Activated CD8-positive, alpha-beta memory T cell treated with anti-CD3 and anti-CD28 coated beads, Interleukin-2, amount 50 U/mL, for 4 hours (primary cell): ENCODE data around the gene BNC2.

Experiments used
- DNase-seq: peaks from one replicate; pipeline ENCODE4 v3.0.0-alpha.2; 2020

Gene BNC2

DNA sequence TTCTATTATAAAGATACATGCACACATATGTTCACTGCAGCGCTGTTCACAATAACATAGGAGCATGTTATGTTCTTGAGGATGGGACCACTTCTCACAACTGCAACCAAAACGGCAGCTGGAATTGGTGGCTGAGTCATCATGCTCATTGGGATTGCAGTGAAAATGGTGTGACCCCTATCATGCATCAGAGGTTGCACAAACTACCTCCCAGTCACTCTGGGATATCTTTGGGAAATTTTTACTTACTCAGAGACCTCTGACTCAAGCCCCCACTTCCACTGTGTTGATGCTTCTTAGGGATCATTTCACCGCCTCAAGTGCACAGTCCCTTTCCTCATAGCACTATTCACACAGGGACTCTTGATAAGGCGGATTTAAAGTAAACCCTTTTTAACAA, 474.1 kb downstream of the BNC2 start:
- DNase-seq, result no peak

DNA sequence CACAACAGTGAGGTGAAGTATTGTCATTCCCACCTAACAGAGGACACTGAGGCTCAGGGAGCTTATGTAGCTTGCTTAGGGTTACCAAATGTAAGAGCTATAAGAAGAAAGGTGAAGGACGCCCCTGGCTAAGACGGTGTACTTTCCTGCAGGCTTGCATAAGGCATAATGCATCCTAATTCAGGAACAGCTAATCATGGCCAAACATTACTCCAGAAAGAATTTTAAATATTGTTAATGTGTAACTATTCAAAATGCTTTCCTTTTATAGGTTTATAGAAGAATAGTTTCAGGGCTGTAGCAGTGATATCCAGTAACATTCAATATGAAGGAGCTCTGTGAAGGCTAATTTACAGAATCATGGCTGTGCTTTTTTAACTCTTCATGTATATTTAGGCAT, 479.1 kb downstream of the BNC2 start:
- no peak for DNase-seq

DNA sequence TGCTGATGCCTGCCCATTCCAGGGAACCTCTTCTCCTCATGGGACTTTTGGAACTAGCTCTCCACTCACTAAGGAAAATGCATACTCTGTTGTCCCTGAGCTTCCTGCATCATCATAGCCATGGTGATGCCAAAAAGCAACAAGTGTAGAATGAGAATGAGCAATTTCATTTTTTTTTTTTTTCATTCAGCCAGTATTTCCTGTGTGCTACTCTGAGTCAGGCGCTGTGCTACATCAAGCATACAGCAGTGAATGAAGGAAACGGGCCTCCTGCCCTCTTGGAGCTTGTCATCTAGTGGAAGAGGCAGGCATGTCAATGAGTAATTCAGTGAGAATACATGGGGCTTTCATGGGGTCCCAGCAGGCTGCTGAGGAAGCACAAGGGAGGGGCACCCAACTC, 483.1 kb downstream of the BNC2 start:
- no peak for DNase-seq

DNA sequence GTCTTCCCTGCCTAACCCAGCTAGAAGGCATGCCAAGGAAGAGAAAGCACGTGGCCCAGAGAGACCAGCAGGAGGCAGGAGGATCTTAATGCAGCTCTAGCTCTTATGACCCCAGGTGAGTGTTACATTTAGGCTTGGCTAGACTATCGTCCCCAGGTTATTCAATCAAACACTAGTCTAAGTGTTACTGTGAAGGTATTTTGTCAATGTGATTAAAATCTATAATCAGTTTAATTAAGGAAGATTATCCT, 483.7 kb downstream of the BNC2 start:
- no peak for DNase-seq

DNA sequence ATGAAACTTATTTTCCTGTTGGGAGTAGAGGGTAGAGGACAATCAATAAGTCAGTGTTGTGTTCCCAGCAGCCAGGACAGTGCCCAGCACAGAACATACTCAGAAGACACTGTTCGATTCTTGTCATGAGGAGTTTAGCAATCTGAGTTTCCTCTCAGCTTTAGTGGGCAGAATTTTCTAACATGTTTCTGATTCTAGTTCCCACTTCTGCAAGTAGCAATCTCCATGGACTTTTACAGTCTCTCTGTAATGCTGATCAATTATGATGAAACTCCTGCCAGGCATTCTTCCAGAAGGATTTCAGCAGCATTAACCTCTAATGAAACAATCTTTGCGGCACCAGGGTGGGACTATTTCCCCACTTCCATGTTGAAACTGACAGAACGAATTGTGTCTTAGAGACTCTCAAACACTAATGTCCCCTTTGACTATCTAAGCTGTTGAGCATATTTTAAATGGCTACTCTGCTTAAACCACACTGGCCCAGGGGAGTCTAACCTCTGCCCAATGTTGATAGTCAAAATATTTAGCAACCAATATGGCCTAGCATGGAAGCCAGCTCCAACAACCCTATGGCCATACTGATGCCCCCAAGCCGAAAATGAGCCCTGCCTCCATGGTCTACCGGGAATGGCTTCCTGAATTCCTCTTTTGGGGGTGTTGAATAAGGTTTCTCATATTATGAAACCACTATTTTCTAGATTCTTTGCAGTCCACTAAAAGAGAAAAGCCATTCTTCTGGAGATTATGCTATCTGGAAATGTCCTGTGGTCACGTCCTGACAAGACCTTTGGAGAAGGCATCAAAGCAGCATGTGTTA, 484.3 kb downstream of the BNC2 start:
- no peak for DNase-seq

DNA sequence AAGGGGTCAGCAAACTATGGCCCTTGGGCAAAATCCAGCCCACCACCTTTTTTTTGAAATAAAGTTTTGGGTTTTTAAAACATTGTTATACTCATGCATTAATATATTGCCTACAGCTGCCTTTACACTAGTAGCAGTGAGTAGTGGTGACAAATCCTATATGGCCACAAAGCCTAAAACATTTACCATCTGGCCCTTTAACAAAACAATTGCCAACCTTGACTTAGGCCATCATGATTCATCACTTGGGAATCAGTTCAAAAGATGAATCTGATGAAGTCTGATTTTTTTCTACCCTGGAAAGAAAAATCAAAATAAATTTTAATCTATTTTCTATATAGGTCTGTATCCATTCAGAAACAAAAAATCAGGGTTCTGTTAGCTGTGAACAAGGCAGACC, 484.9 kb downstream of the BNC2 start:
- DNase-seq, result no peak

DNA sequence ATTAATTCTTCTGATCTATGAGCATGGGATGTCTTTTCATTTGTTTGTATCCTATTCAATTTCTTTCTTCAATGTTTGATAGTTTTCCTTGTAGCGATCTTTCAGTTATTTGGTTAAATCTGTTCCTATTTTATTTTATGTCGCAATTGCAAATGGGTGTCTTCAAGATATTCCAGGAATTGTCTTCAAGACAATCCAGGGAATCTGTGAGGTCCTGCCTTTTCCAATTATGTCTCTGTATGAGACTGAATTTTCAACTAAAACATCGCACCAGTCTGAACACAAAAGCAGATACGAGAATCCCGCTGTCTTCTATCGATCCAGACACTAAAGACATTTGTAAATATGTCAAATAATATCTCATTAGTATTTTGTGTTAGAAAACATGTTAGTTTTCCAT, 485.5 kb downstream of the BNC2 start:
- DNase-seq, result no peak

DNA sequence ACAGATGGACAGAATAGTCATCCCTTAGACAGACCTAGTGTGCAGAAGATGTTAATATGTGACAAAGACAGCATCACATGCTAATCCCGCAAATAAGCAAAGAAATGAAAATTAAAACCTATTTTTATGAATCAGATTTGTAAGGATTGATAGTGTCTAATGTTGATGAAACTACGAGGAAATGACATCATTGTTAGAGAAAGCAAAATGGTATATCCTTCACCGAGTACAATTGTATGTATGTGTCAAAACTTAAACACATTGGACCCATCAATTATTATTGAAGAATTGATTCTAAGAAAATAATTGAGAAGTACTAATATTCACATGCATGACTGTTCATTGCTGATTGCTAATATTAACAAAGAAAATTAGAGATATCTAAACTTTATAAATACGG, 493.2 kb downstream of the BNC2 start:
- no peak for DNase-seq

DNA sequence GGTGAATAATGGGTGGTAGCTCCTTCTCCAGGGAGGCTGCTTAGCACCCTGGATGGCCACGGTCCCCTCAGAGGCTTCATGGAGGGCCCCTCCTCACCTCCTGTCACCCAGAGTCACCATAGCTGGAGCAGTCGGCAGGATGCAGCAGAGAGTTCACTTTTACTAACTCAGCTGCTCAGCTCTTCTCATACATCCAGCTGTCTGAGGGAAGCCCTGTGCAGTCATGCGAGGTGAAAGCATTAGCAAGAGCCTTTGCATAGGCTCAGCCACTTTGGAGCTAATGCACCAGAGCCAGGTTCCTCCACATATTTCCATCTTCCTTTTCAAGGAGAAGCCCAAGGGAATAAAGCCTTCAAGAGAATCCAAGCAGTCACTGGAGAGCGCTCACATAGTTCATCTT, 499.2 kb downstream of the BNC2 start:
- no peak for DNase-seq

DNA sequence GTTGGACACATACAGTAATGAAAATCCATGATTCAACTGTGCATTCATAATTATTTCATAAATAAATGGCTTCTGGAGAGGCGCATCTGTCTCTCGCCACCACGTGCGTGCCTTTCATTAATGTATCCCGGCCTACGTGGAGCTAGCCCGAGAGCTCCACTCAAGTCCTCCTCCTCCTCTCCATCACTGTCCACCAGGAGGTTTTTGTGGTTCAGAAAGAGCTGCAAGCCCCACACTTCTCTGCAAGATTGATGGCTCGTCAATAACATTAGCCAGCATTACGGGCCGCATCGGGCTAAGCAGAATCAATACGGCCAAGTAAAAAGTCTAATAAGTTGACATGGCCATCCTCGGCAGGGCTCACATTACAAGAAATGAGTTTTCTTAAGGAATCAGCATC, 499.8 kb downstream of the BNC2 start:
- no peak for DNase-seq

DNA sequence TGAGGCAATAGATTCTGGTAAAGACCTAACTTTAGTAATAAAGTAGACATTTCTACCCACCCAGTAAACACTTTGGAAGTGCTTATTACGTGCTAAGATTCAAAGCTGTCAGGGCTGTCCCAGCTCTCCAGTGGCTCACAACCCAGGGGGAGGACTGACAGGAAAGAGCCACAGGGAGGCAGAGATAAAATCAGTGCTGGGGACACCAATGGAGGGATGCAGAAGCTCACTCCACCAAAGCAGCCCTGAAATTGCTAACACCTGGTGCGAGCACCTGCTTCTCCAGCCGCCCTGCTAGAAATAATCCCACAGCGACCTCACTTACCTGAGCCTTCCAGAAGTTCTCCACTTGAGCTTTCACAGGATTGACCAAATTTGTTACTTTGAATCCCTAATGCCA, 501.0 kb downstream of the BNC2 start:
- no peak for DNase-seq

DNA sequence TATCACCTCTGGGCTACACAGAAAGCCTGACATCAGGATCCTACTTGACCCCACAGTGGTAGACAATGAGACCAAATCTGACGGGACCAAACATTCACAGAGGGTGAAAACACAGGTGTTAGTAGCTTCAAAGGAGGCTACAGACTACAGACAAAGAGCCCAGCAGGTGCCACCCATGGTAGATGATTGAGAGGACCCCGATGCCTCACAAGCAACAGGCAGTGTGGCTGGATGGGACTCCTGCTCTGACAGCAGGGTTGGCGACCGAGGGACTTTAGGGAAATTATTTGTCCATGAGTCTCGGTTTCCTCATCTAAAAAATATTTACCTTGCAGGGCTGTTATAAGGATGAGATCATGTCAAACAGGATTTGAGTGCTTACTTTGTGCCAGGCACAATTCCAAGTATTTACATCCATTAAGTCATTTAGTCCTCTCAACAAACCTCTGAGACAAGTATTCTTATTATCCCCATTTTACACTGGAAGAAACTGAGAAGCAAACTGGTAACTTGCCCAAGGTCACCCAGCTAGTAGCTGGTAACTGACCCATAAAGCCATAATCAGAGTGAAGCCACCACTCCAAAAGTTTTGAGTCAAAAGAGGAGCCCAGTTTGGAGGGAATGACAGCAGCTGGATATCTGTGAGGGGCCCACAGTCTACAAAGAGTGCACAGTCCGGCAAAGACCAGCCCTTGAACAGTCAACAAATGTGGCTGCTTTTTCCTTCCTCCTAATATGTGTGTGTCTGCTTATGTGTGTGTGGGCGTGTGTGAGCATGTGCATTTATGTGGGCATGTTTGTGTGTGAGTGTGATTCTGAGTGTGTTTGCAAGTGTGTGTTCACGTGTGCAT, 502.0 kb downstream of the BNC2 start:
- no peak for DNase-seq

DNA sequence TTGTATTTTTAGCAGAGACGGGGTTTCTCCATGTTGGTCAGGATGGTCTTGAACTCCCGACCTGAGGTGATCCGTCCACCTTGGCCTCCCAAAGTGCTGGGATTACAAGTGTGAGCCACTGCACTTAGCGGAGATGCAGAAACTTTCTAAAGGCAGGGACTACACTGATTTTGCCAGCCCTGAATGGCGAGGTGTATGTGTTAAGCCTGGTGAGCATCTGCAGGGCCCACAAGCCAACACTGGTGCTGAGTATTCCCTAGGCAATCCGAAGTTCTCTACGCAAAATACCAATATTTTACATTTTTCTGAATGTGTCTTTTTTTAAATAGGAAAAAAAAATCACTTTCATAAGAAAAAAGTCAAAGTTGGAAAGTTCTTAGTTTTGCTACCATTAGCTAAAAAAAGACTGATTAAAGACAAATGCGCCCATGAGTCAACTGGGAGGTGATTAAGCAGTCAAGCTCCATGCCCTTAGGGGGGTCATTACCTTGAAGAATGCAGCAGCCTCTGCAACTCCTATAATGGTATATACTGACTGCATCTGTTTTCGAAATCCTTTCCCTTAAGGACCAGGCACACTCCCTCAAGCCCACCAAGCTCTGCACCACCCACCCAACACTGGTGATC, 502.8 kb downstream of the BNC2 start:
- no peak for DNase-seq

DNA sequence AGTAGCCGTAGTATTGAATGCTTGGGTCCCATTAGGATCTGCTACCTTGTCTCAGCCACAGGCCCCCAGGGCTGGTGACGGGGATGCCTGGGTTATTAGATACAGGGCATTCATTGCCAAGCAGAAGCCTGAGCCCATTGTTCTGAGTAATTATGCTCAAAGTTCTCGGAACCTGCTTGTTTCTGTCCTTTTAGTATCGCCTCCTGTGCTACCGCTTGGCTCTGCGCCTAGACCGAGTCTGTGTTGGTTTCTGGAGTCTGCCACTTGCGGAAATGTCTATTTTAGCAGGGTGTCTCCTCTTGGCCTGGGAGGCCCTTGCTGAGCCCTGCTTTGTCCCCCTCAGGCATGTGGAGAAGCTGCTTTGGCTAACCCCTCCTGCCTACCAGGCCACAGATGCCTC, 506.1 kb downstream of the BNC2 start:
- DNase-seq, result no peak

DNA sequence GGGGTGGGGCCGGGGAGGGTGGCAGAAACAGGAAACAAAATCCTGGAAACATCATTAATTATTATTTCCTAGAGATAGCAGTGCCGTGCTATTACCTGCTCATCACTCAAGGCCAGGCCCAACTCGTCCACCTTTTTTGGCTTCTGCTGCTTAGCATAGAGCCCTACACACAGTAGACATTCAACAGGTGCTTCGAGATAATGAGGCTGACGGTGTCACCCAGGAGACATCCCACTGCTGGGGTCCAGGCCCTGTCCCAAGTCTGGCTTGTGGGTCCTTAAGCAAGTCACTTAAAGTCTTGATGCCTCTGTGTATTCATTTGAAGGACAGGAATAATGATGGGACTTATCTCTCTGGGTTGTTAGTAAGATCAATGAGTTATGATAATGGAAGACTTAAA, 506.6 kb downstream of the BNC2 start:
- no peak for DNase-seq

DNA sequence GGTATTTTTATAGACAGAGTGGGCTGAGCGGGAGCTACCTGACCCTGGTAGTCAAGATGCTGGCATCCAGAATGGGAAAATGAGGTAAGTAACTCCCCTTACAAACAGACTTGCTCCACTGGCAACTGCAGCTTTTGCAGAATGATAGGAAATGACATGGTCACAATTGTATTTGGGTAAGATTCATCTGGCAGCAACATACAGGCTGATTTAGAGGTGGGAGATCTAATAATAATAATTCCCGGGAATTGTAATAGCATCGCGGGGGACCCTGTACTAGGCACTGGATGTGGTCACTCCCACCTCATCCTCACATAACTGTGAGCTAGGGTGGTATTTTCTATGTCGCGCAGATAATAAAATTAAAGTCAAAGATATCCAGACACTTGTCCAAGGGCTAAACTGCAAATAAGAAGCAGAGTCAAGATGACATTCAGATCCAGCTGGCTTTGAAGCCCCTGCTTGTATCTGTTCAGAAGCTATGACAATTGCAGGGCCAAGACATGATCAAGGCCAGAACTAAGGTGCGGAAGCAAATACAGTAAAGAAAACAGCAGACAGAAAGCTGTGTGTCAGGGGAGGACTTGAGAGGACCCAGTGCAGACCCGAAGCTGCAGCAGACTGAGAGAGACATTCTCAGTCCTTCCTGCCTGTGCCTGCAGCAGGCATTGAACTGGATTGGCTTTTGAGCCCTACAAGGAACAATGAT, 507.2 kb downstream of the BNC2 start:
- no peak for DNase-seq

DNA sequence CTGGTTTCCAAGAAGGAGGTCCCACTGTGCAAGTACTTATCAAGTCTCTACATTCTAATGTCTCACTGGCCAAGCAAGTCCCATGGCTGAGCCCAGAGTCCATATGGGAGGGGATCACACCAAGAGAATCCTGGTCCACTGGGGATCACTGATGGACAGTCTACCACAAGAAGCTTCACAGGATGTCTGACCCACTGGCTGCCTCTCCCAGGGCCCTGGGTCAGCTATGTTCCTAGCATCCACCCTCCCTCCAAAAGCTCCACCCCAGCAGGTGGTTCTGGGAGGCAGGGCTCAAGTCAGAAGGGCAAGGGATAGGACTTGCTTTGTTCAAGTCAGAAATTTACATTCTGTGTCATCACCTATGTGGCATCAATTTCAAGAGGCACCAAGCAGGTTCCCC, 508.5 kb downstream of the BNC2 start:
- no peak for DNase-seq

DNA sequence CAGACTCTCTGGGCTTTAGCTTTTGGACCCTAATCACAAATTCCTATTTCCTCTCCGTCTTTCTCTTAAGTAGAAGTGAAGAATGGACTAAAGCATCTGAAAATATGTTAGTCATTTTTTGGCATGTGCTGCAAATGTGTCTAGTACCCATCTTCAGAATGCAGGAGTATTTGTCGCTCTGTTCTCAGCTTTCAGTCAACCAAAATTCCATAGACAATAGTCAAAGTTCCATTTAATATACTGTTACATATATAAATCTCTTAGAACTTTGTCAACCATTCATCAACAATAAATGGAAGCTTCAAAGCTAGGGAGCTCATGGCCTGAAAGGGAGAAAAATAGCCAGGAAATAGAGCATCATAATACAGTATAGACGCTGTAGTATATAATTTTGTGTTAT, 509.4 kb downstream of the BNC2 start:
- no peak for DNase-seq

DNA sequence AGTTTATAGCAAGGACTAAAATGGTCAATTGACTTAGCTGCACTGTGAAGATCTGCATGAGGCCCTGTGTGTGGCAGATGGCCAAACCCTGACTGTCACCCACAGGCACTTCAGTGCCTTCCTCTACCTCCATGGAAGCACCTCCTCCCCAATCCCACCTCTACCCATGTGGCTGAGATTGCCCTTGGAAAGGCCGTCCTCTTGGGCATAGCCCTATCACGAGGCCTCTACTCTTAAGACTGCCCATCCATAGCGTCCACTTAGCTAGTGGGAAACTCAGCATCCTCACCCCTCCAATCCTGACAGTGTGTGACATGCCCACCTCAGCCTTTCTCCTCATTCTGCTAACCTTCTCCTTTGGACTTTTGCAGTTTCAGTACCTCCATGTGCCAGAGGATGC, 510.2 kb downstream of the BNC2 start:
- DNase-seq, result no peak
